Activated CD8-positive, alpha-beta memory T cell treated with anti-CD3 and anti-CD28 coated beads for 48 hours (primary cell): Measurements from ENCODE around the gene PRPSAP1.

Source experiments
- DNase-seq, 3 experiments: peaks; one replicate each; pipeline ENCODE4 v3.0.0-alpha.2; 2020; ENCODE audit warnings: low read depth in 2 of 3, low spot score in 2 of 3

The PRPSAP1 gene

GRCh38 chr17:76267051-76267576 is 86.6 kb downstream of the PRPSAP1 start:
- DNase-seq: no peak

GRCh38 chr17:76266244-76266938 is 87.3 kb downstream of the PRPSAP1 start:
- DNase-seq: no peak

GRCh38 chr17:76265624-76266243 is 88.0 kb downstream of the PRPSAP1 start:
- DNase-seq: no peak

- peak; percentile 92 to 99 (median 95) for DNase-seq
Measured at GRCh38 chr17:76264755-76265623, 88.7 kb downstream of the PRPSAP1 start, which contains the start of gene UBALD2. Gene UBALD2, plus strand, starts transcription at chr17:76265348. Its CDS starts 158 bp downstream, at chr17:76265506.

GRCh38 chr17:76264425-76264754 is 89.3 kb downstream of the PRPSAP1 start:
- DNase-seq: no peak

- DNase-seq: no peak
Measured at GRCh38 chr17:76263896-76264295, 89.8 kb downstream of the PRPSAP1 start.

- no peak for DNase-seq
Measured at GRCh38 chr17:76262732-76263344, 90.9 kb downstream of the PRPSAP1 start.

- no peak for DNase-seq
Measured at GRCh38 chr17:76261421-76262215, 92.1 kb downstream of the PRPSAP1 start.

GRCh38 chr17:76260669-76261068 is 93.0 kb downstream of the PRPSAP1 start:
- no peak for DNase-seq

- DNase-seq: no peak
Measured at GRCh38 chr17:76260220-76260619, 93.5 kb downstream of the PRPSAP1 start.
